PC-9 (cell line): Measurements from ENCODE around the gene DSCAM. TPM values are rescaled to one million over a fixed set of nuclear protein-coding genes. Genes with fewer than 3 reads are reported as not detected.

Experiments used
- BruUV-seq: library from RNA; stranded (reverse); fragments of 400-500 nt; replicated peaks from 2 replicates; lab custom pipeline; 2021; lab: Mats Ljungman, UMichigan
- CTCF ChIA-PET: fragments of 300-600 bp; sonication (Branson Sonifier 250); formaldehyde crosslinking; loops from one replicate; lab custom pipeline; 2022; ENCODE audit warnings: antibody characterized with exemption; lab: Charles Lee
- POLR2A ChIA-PET: fragments of 300-600 bp; sonication (Branson Sonifier 250); formaldehyde crosslinking; loops from one replicate; lab custom pipeline; 2022; ENCODE audit warnings: antibody characterized with exemption; ENCODE audit not compliant: unreplicated experiment; lab: Charles Lee
- DNase-seq, 2 experiments: peaks; one replicate each; pipeline versions ENCODE4 v3.0.0 to v3.0.0-alpha.2; 2015 to 2022; ENCODE audit warnings: mixed read lengths in 1 of 2
- H2AFZ ChIP-seq: fragments of 200-600 bp; sonication (generic); 2 replicates; pipeline ENCODE4 v1.8.1; 2017; ENCODE audit warnings: antibody characterized with exemption
- H3F3A ChIP-seq: fragments of 200-600 bp; sonication (generic); 2 replicates; pipeline ENCODE4 v1.8.1; 2017; ENCODE audit warnings: antibody characterized with exemption, mild to moderate bottlenecking, low read depth; ENCODE audit not compliant: insufficient read depth
- H3K27ac ChIP-seq: fragments of 200-600 bp; sonication (generic); 2 replicates; pipeline ENCODE4 v1.6.1; 2016; ENCODE audit warnings: mixed run types
- H3K27me3 ChIP-seq: fragments of 200-600 bp; sonication (generic); 2 replicates; pipeline ENCODE4 v1.6.1; 2016; ENCODE audit warnings: low read depth, mixed run types; ENCODE audit not compliant: insufficient read depth
- H3K36me3 ChIP-seq: fragments of 200-600 bp; sonication (generic); 2 replicates; pipeline ENCODE4 v1.6.1; 2016; ENCODE audit warnings: low read depth, mixed run types
- H3K4me1 ChIP-seq: fragments of 200-600 bp; sonication (generic); replicated peaks from 2 replicates; pipeline ENCODE4 v1.6.1; 2016; ENCODE audit warnings: mixed run types; ENCODE audit not compliant: insufficient read depth
- H3K4me2 ChIP-seq: fragments of 200-600 bp; sonication (generic); 2 replicates; pipeline ENCODE4 v1.6.1; 2017; ENCODE audit warnings: mixed run types
- H3K4me3 ChIP-seq: fragments of 200-600 bp; sonication (generic); 2 replicates; pipeline ENCODE4 v1.6.1; 2016; ENCODE audit warnings: mixed run types
- H3K79me2 ChIP-seq: fragments of 200-600 bp; sonication (generic); 2 replicates; pipeline ENCODE4 v1.6.1; 2017; ENCODE audit warnings: low read depth, mixed run types
- H3K9me2 ChIP-seq: fragments of 200-600 bp; sonication (generic); 2 replicates; pipeline ENCODE4 v1.8.1; 2017; ENCODE audit warnings: mild to moderate bottlenecking; ENCODE audit not compliant: insufficient read depth
- H3K9me3 ChIP-seq: fragments of 200-600 bp; sonication (generic); 2 replicates; pipeline ENCODE4 v1.8.1; 2016; ENCODE audit warnings: low read depth; ENCODE audit not compliant: insufficient read depth
- H4K20me1 ChIP-seq: fragments of 200-600 bp; sonication (generic); 2 replicates; pipeline ENCODE4 v1.8.1; 2017; ENCODE audit not compliant: insufficient read depth
- CTCF ChIP-seq: fragments of 200-600 bp; sonication (generic); conservative IDR thresholded peaks from 2 replicates; pipeline ENCODE4 v1.6.1; 2017; ENCODE audit warnings: mixed run types, antibody characterized with exemption, mild to moderate bottlenecking, moderate library complexity
- EZH2 ChIP-seq: fragments of 200-600 bp; sonication (generic); IDR thresholded peaks from 2 replicates; pipeline ENCODE4 v1.8.0; 2017; ENCODE audit warnings: antibody characterized with exemption, low read depth
- intact Hi-C: fragments of 100-400 bp; cut with micrococcal nuclease; formaldehyde crosslinking; loops from one replicate; pipeline ENCODE4 v1.10.0; 2022; ENCODE audit not compliant: unreplicated experiment
- total RNA-seq: library from RNA; stranded (reverse); gene quantifications from 2 replicates; pipeline ENCODE4 v1.2.3, GENCODE V29; 2021

Gene DSCAM
- total RNA-seq, 1 experiment from 2014 or later = not detected

- Histone ChIP-seq H3F3A (no peaks in the 10 kb centered on the region), H4K20me1 (no peaks in the 10 kb centered on the region), H3K79me2 (no peaks in the 10 kb centered on the region), H3K36me3 (no peaks in the 10 kb centered on the region), H3K27me3 (0 out of 2 replicates have a peak, but pooled peaks cover 3% of the 10 kb centered on the region), H3K4me2 (no peak overlapping the region), H3K9me3 (no peaks in the 10 kb centered on the region), H3K9me2 (no peaks in the 10 kb centered on the region), H3K27ac (no peak overlapping the region), H3K4me1 (no peaks in the 10 kb centered on the region), H3K4me3 (no peak overlapping the region), H2AFZ (no peak overlapping the region)
- DNase-seq = peak in 1 of 2 experiments; percentile 7
- BruUV-seq = no TSS peak
- ChIA-PET CTCF (no interaction called here), POLR2A (no interaction called here)
- intact Hi-C loops = no loop called here
- TF ChIP-seq EZH2 (no peak), CTCF (no peak; the same call in 1 of the 2 replicates)
Measured at GRCh38 chr21:40841524-40842196, 5.3 kb downstream of the DSCAM start.

DNA sequence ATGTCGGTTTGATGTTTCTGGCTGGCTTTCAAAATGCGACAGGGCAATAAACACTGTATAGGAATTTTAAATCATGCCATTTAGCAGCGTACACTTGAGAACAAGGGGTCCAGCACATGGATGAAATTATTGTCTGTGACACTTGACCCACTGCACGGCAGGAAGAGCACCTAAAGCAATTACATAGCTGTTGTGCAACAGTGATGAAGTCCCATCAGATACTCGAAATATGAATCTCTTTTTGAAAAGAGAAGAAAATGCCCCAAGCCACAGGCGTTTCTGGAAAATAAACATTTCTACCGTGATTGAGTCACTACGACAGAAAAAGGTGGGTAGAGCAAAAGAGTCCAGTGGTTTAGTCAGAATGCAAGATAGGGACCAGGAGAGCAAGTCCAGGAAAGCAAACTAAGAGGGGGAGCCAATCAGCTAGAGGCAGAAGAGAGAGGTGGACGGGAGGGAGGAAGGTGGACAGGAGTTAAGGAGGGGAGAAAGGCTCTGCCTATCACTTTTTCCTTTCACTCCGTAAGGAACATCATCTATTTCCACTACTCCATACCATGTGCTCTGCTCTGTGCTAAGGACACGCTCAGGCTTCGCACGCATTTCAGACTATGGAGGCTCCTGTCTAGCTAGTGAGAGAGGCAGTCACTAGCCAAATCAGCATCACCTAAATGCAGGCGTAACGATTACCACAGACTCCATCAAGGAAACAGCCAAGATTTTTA is 6.4 kb downstream of the DSCAM start:
- DNase-seq = no peak
- no TSS peak for BruUV-seq
- Histone ChIP-seq H3F3A (no peaks in the 10 kb centered on the region), H3K4me2 (no peak overlapping the region), H3K36me3 (no peaks in the 10 kb centered on the region), H3K9me2 (no peaks in the 10 kb centered on the region), H3K4me3 (no peak overlapping the region), H3K4me1 (no peaks in the 10 kb centered on the region), H3K27me3 (peaks cover 3% of the 10 kb centered on the region; the same call in 1 of the 2 replicates), H3K79me2 (no peaks in the 10 kb centered on the region), H3K9me3 (no peaks in the 10 kb centered on the region), H4K20me1 (no peaks in the 10 kb centered on the region), H2AFZ (no peak overlapping the region), H3K27ac (no peak overlapping the region)
- POLR2A ChIA-PET = no interaction called here
- CTCF ChIA-PET = no interaction called here
- TF ChIP-seq EZH2 = no peak
- no peak for TF ChIP-seq CTCF
- intact Hi-C loops = no loop called here

GRCh38 chr21:40839521-40839920 is 7.4 kb downstream of the DSCAM start:
- Histone ChIP-seq H3K27me3 (peaks cover 3% of the 10 kb centered on the region; the same call in 1 of the 2 replicates), H3K4me3 (no peak overlapping the region), H4K20me1 (no peaks in the 10 kb centered on the region), H3K79me2 (no peaks in the 10 kb centered on the region), H3K36me3 (no peaks in the 10 kb centered on the region), H3K9me2 (no peaks in the 10 kb centered on the region), H3K4me1 (no peaks in the 10 kb centered on the region), H3K9me3 (no peaks in the 10 kb centered on the region), H3K27ac (no peak overlapping the region), H3F3A (no peaks in the 10 kb centered on the region), H2AFZ (no peak overlapping the region), H3K4me2 (no peak overlapping the region)
- intact Hi-C loops = no loop called here
- TF ChIP-seq EZH2 (no peak), CTCF (no peak)
- ChIA-PET POLR2A (interaction anchor here (0.6 kb wide), 1 partner anchor 145 kb away, joined by 4 read pairs; no protein-coding TSS in a partner anchor), CTCF (no interaction called here)
- DNase-seq = no peak
- no TSS peak for BruUV-seq
